PC-9 (cell line): ENCODE measurements around the gene PRIMA1. TPM values are rescaled to one million over a fixed set of nuclear protein-coding genes. Genes with fewer than 3 reads are reported as not detected.

Experiments
- BruUV-seq: library from RNA; stranded (reverse); fragments of 400-500 nt; replicated peaks from 2 replicates; lab custom pipeline; 2021; lab: Mats Ljungman, UMichigan
- CTCF ChIA-PET: fragments of 300-600 bp; sonication (Branson Sonifier 250); formaldehyde crosslinking; loops from one replicate; lab custom pipeline; 2022; ENCODE audit warnings: antibody characterized with exemption; lab: Charles Lee
- POLR2A ChIA-PET: fragments of 300-600 bp; sonication (Branson Sonifier 250); formaldehyde crosslinking; loops from one replicate; lab custom pipeline; 2022; ENCODE audit warnings: antibody characterized with exemption; ENCODE audit not compliant: unreplicated experiment; lab: Charles Lee
- DNase-seq, 2 experiments: peaks; one replicate each; pipeline versions ENCODE4 v3.0.0 to v3.0.0-alpha.2; 2015 to 2022; ENCODE audit warnings: mixed read lengths in 1 of 2
- H2AFZ ChIP-seq: fragments of 200-600 bp; sonication (generic); 2 replicates; pipeline ENCODE4 v1.8.1; 2017; ENCODE audit warnings: antibody characterized with exemption
- H3F3A ChIP-seq: fragments of 200-600 bp; sonication (generic); 2 replicates; pipeline ENCODE4 v1.8.1; 2017; ENCODE audit warnings: antibody characterized with exemption, mild to moderate bottlenecking, low read depth; ENCODE audit not compliant: insufficient read depth
- H3K27ac ChIP-seq: fragments of 200-600 bp; sonication (generic); 2 replicates; pipeline ENCODE4 v1.6.1; 2016; ENCODE audit warnings: mixed run types
- H3K27me3 ChIP-seq: fragments of 200-600 bp; sonication (generic); 2 replicates; pipeline ENCODE4 v1.6.1; 2016; ENCODE audit warnings: low read depth, mixed run types; ENCODE audit not compliant: insufficient read depth
- H3K36me3 ChIP-seq: fragments of 200-600 bp; sonication (generic); 2 replicates; pipeline ENCODE4 v1.6.1; 2016; ENCODE audit warnings: low read depth, mixed run types
- H3K4me1 ChIP-seq: fragments of 200-600 bp; sonication (generic); replicated peaks from 2 replicates; pipeline ENCODE4 v1.6.1; 2016; ENCODE audit warnings: mixed run types; ENCODE audit not compliant: insufficient read depth
- H3K4me2 ChIP-seq: fragments of 200-600 bp; sonication (generic); 2 replicates; pipeline ENCODE4 v1.6.1; 2017; ENCODE audit warnings: mixed run types
- H3K4me3 ChIP-seq: fragments of 200-600 bp; sonication (generic); 2 replicates; pipeline ENCODE4 v1.6.1; 2016; ENCODE audit warnings: mixed run types
- H3K79me2 ChIP-seq: fragments of 200-600 bp; sonication (generic); 2 replicates; pipeline ENCODE4 v1.6.1; 2017; ENCODE audit warnings: low read depth, mixed run types
- H3K9me2 ChIP-seq: fragments of 200-600 bp; sonication (generic); 2 replicates; pipeline ENCODE4 v1.8.1; 2017; ENCODE audit warnings: mild to moderate bottlenecking; ENCODE audit not compliant: insufficient read depth
- H3K9me3 ChIP-seq: fragments of 200-600 bp; sonication (generic); 2 replicates; pipeline ENCODE4 v1.8.1; 2016; ENCODE audit warnings: low read depth; ENCODE audit not compliant: insufficient read depth
- H4K20me1 ChIP-seq: fragments of 200-600 bp; sonication (generic); 2 replicates; pipeline ENCODE4 v1.8.1; 2017; ENCODE audit not compliant: insufficient read depth
- CTCF ChIP-seq: fragments of 200-600 bp; sonication (generic); conservative IDR thresholded peaks from 2 replicates; pipeline ENCODE4 v1.6.1; 2017; ENCODE audit warnings: mixed run types, antibody characterized with exemption, mild to moderate bottlenecking, moderate library complexity
- EZH2 ChIP-seq: fragments of 200-600 bp; sonication (generic); IDR thresholded peaks from 2 replicates; pipeline ENCODE4 v1.8.0; 2017; ENCODE audit warnings: antibody characterized with exemption, low read depth
- intact Hi-C: fragments of 100-400 bp; cut with micrococcal nuclease; formaldehyde crosslinking; loops from one replicate; pipeline ENCODE4 v1.10.0; 2022; ENCODE audit not compliant: unreplicated experiment
- total RNA-seq: library from RNA; stranded (reverse); gene quantifications from 2 replicates; pipeline ENCODE4 v1.2.3, GENCODE V29; 2021

Gene PRIMA1
- total RNA-seq, 1 experiment from 2014 or later: not detected

- H3K9me2 ChIP-seq: no peaks in the 10 kb centered on the region
- H3K4me3 ChIP-seq: no peak overlapping the region
- no peaks in the 10 kb centered on the region for H3K4me1 ChIP-seq
- H3F3A ChIP-seq: no peaks in the 10 kb centered on the region
- no peaks in the 10 kb centered on the region for H4K20me1 ChIP-seq
- intact Hi-C loops: no loop called here
- H3K27ac ChIP-seq: no peak overlapping the region
- H2AFZ ChIP-seq: no peak overlapping the region
- CTCF ChIA-PET: no interaction called here
- DNase-seq: no peak
- H3K27me3 ChIP-seq: peaks cover 40% of the 10 kb centered on the region
- no peaks in the 10 kb centered on the region for H3K79me2 ChIP-seq
- BruUV-seq: no TSS peak
- TF ChIP-seq EZH2 (no peak), CTCF (no peak)
- no peaks in the 10 kb centered on the region for H3K9me3 ChIP-seq
- POLR2A ChIA-PET: no interaction called here
- no peak overlapping the region for H3K4me2 ChIP-seq
- no peaks in the 10 kb centered on the region for H3K36me3 ChIP-seq
Measured at GRCh38 chr14:93690146-93690545, 98.1 kb downstream of the PRIMA1 start.

- H3K27me3 ChIP-seq: peaks cover 43% of the 10 kb centered on the region
- no peak overlapping the region for H3K4me2 ChIP-seq
- no peak for DNase-seq
- intact Hi-C loops: no loop called here
- H3K27ac ChIP-seq: no peak overlapping the region
- H3K36me3 ChIP-seq: no peaks in the 10 kb centered on the region
- ChIA-PET POLR2A (no interaction called here), CTCF (no interaction called here)
- no peaks in the 10 kb centered on the region for H3F3A ChIP-seq
- no peak overlapping the region for H2AFZ ChIP-seq
- no peaks in the 10 kb centered on the region for H3K4me1 ChIP-seq
- no peaks in the 10 kb centered on the region for H3K79me2 ChIP-seq
- no peaks in the 10 kb centered on the region for H3K9me3 ChIP-seq
- no TSS peak for BruUV-seq
- no peaks in the 10 kb centered on the region for H4K20me1 ChIP-seq
- TF ChIP-seq EZH2: no peak
- TF ChIP-seq CTCF: no peak
- no peak overlapping the region for H3K4me3 ChIP-seq
- H3K9me2 ChIP-seq: no peaks in the 10 kb centered on the region
Measured at GRCh38 chr14:93688820-93689219, 99.5 kb downstream of the PRIMA1 start.

- H3K4me1 ChIP-seq: no peaks in the 10 kb centered on the region
- H3K36me3 ChIP-seq: no peaks in the 10 kb centered on the region
- H3K79me2 ChIP-seq: no peaks in the 10 kb centered on the region
- no peak overlapping the region for H3K27ac ChIP-seq
- TF ChIP-seq CTCF (no peak), EZH2 (no peak)
- CTCF ChIA-PET: no interaction called here
- DNase-seq: no peak
- H3K9me2 ChIP-seq: no peaks in the 10 kb centered on the region
- H3K9me3 ChIP-seq: no peaks in the 10 kb centered on the region
- intact Hi-C loops: no loop called here
- no peaks in the 10 kb centered on the region for H3F3A ChIP-seq
- no peak overlapping the region for H3K4me2 ChIP-seq
- H3K4me3 ChIP-seq: no peak overlapping the region
- no TSS peak for BruUV-seq
- POLR2A ChIA-PET: no interaction called here
- no peak overlapping the region for H2AFZ ChIP-seq
- no peaks in the 10 kb centered on the region for H4K20me1 ChIP-seq
- H3K27me3 ChIP-seq: peaks cover 43% of the 10 kb centered on the region
Measured at GRCh38 chr14:93688239-93688666, 100.0 kb downstream of the PRIMA1 start.
